ENCODE measurements around the gene DDX23. TPM values are rescaled to one million over a fixed set of nuclear protein-coding genes. Genes with fewer than 3 reads are reported as not detected.
"Not testable (repeated sequence)": the region's sequence is repeated elsewhere in the genome, so short reads cannot be mapped to it uniquely, and the experiment has no call there.

Gene DDX23
- total RNA-seq, 1 experiment from 2014 or later: 130 TPM

- Histone ChIP-seq H3K9me3 (ENCODE audit: control insufficient read depth, insufficient read depth, low read depth, low read length) (no peaks in the 10 kb centered on the region), H3K4me3 (ENCODE audit: low read depth in 2 of 2, low read length in 2 of 2) (no peak overlapping the region), H3K4me1 (ENCODE audit: control insufficient read depth, insufficient read depth, low read length) (peaks cover 5% of the 10 kb centered on the region; the same call in 1 of the 2 replicates), H3K36me3 (ENCODE audit: control insufficient read depth, insufficient read depth, low read length) (peaks cover 3% of the 10 kb centered on the region; the same call in 1 of the 2 replicates), H3K27ac (ENCODE audit: low read length) (no peak overlapping the region), H3K27me3 (ENCODE audit: control insufficient read depth, insufficient read depth, low read length) (no peaks in the 10 kb centered on the region)
- DNase-seq (ENCODE audit: low read depth, low spot score) (no peak), ATAC-seq (no peak)
- TF ChIP-seq CTCF (IDR thresholded peaks at IDR 0.05): no peak
- no peak for TF ChIP-seq REST (IDR thresholded peaks at IDR 0.05; ENCODE audit: insufficient read depth in 1 of 2, low read depth in 2 of 2, low read length in 1 of 2)
- no peak for TF ChIP-seq POLR2AphosphoS5 (IDR thresholded peaks at IDR 0.05; ENCODE audit: low read depth, low read length)
- TF ChIP-seq TCF7L2 (IDR thresholded peaks at IDR 0.05; ENCODE audit: low read depth, low read length): no peak
- no peak for TF ChIP-seq SIN3A (IDR thresholded peaks at IDR 0.05; ENCODE audit: borderline replicate concordance, insufficient read depth, low read depth, low read length)
- ChIA-PET POLR2A (interaction anchor here (0.6 to 0.7 kb wide), 2 partner anchors 41 to 128 kb away, joined by 6 to 9 read pairs; no protein-coding TSS in a partner anchor), CTCF (interaction anchor here (0.9 to 1.5 kb wide), 2 partner anchors 27 to 103 kb away, joined by 5 read pairs; no protein-coding TSS in a partner anchor)
- intact Hi-C loops (cut with micrococcal nuclease; ENCODE audit: unreplicated experiment): no loop called here
- no TSS peak for BruUV-seq (replicated peaks)
- in situ Hi-C loops (cut with HindIII; ENCODE audit: low pct_unique_long_range_greater_than_20kb, low sequenced_read_pairs): no loop called here
Observed at GRCh38 chr12:48856379-48856778, 4.4 kb upstream of the DDX23 start.

GRCh38 chr12:48854932-48855331, 3.0 kb upstream of the DDX23 start:
- intact Hi-C loops (cut with micrococcal nuclease; ENCODE audit: unreplicated experiment); in situ Hi-C loops (cut with HindIII; ENCODE audit: low pct_unique_long_range_greater_than_20kb, low sequenced_read_pairs); ATAC-seq: not testable (repeated sequence)

GRCh38 chr12:48854488-48854887, 2.5 kb upstream of the DDX23 start:
- no TSS peak for BruUV-seq (replicated peaks)
- Histone ChIP-seq H3K4me1 (ENCODE audit: control insufficient read depth, insufficient read depth, low read length) (peaks cover 14% of the 10 kb centered on the region), H3K27me3 (ENCODE audit: control insufficient read depth, insufficient read depth, low read length) (no peaks in the 10 kb centered on the region), H3K27ac (ENCODE audit: low read length) (no peak overlapping the region), H3K4me3 (ENCODE audit: low read depth in 2 of 2, low read length in 2 of 2) (no peak overlapping the region), H3K36me3 (ENCODE audit: control insufficient read depth, insufficient read depth, low read length) (peaks cover 7% of the 10 kb centered on the region; the same call in 1 of the 2 replicates), H3K9me3 (ENCODE audit: control insufficient read depth, insufficient read depth, low read depth, low read length) (no peaks in the 10 kb centered on the region)
- DNase-seq (ENCODE audit: low read depth, low spot score): no peak
- no peak for TF ChIP-seq CTCF (IDR thresholded peaks at IDR 0.05)
- TF ChIP-seq TCF7L2 (IDR thresholded peaks at IDR 0.05; ENCODE audit: low read depth, low read length): no peak
- no peak for TF ChIP-seq REST (IDR thresholded peaks at IDR 0.05; ENCODE audit: insufficient read depth in 1 of 2, low read depth in 2 of 2, low read length in 1 of 2)
- no peak for TF ChIP-seq POLR2AphosphoS5 (IDR thresholded peaks at IDR 0.05; ENCODE audit: low read depth, low read length)
- no peak for TF ChIP-seq SIN3A (IDR thresholded peaks at IDR 0.05; ENCODE audit: borderline replicate concordance, insufficient read depth, low read depth, low read length)
- POLR2A ChIA-PET: no interaction called here
- in situ Hi-C loops (cut with HindIII; ENCODE audit: low pct_unique_long_range_greater_than_20kb, low sequenced_read_pairs): no loop called here
- CTCF ChIA-PET: interaction anchor here (3.1 kb wide), 1 partner anchor 36 kb away, joined by 55 read pairs; no protein-coding TSS in a partner anchor
- ATAC-seq: no peak
- intact Hi-C loops (cut with micrococcal nuclease; ENCODE audit: unreplicated experiment): no loop called here

More at GRCh38 chr12:48854932-48855331, 3.0 kb upstream of the DDX23 start:
- H3K9me3 ChIP-seq (ENCODE audit: control insufficient read depth, insufficient read depth, low read depth, low read length); BruUV-seq (replicated peaks); DNase-seq (ENCODE audit: low read depth, low spot score); H3K4me3 ChIP-seq (ENCODE audit: low read depth in 2 of 2, low read length in 2 of 2); CTCF ChIA-PET; H3K27ac ChIP-seq (ENCODE audit: low read length); H3K27me3 ChIP-seq (ENCODE audit: control insufficient read depth, insufficient read depth, low read length); H3K36me3 ChIP-seq (ENCODE audit: control insufficient read depth, insufficient read depth, low read length): not testable (repeated sequence)
- peaks cover 14% of the 10 kb centered on the region for H3K4me1 ChIP-seq (ENCODE audit: control insufficient read depth, insufficient read depth, low read length)
- POLR2A ChIA-PET: interaction anchor here (0.7 kb wide), 1 partner anchor 1428 kb away, joined by 10 read pairs; no protein-coding TSS in a partner anchor
